Epithelial cell of prostate (primary cell): ENCODE measurements around the gene VPREB1.
A peak's percentile ranks its signal among the peaks of the same experiment; 100 is the strongest.
"Not testable (repeated sequence)": the region's sequence is repeated elsewhere in the genome, so short reads cannot be mapped to it uniquely, and the experiment has no call there.

Source experiments
- DNase-seq: peaks from one replicate; pipeline ENCODE4 v3.0.0-alpha.2; 2011; ENCODE audit warnings: low read depth, low spot score
- H3K27ac ChIP-seq: fragments of 450-650 bp; 2 replicates; pipeline ENCODE4 v1.5.1; 2017; ENCODE audit warnings: mild to moderate bottlenecking

Gene VPREB1

GRCh38 chr22:22210889-22211833 is 33.4 kb upstream of the VPREB1 start:
- H3K27ac ChIP-seq, result peak overlapping the region; percentile 38
- no peak for DNase-seq

GRCh38 chr22:22213231-22213630 is 31.4 kb upstream of the VPREB1 start:
- H3K27ac ChIP-seq, result no peak overlapping the region
- DNase-seq, result no peak

GRCh38 chr22:22214819-22215329 is 29.7 kb upstream of the VPREB1 start:
- H3K27ac ChIP-seq, result no peak overlapping the region
- no peak for DNase-seq

- DNase-seq, result no peak
- no peak overlapping the region for H3K27ac ChIP-seq
Observed at GRCh38 chr22:22215659-22216449, 28.7 kb upstream of the VPREB1 start.

- no peak for DNase-seq
- H3K27ac ChIP-seq, result no peak overlapping the region
Observed at GRCh38 chr22:22216450-22216959, 28.1 kb upstream of the VPREB1 start.

- DNase-seq, result no peak
- no peak overlapping the region for H3K27ac ChIP-seq
Observed at GRCh38 chr22:22218302-22218701, 26.3 kb upstream of the VPREB1 start.

- DNase-seq, result no peak
Observed at GRCh38 chr22:22219140-22219996, 25.2 kb upstream of the VPREB1 start.

GRCh38 chr22:22221043-22221442 is 23.5 kb upstream of the VPREB1 start:
- not testable (repeated sequence) for DNase-seq, H3K27ac ChIP-seq

More at GRCh38 chr22:22219140-22219996, 25.2 kb upstream of the VPREB1 start:
- H3K27ac ChIP-seq, result no peak overlapping the region

- no peak overlapping the region for H3K27ac ChIP-seq
- DNase-seq, result no peak
Observed at GRCh38 chr22:22226448-22227187, 18.0 kb upstream of the VPREB1 start.

- no peak for DNase-seq
- H3K27ac ChIP-seq, result no peak overlapping the region
Observed at GRCh38 chr22:22228421-22228820, 16.2 kb upstream of the VPREB1 start.

- DNase-seq, result no peak
- H3K27ac ChIP-seq, result no peak overlapping the region
Observed at GRCh38 chr22:22228921-22229320, 15.7 kb upstream of the VPREB1 start.

GRCh38 chr22:22229683-22230420 is 14.7 kb upstream of the VPREB1 start:
- DNase-seq, result no peak
- H3K27ac ChIP-seq, result no peak overlapping the region

GRCh38 chr22:22230438-22230837 is 14.1 kb upstream of the VPREB1 start:
- no peak for DNase-seq

GRCh38 chr22:22233081-22233480 is 11.5 kb upstream of the VPREB1 start:
- no peak overlapping the region for H3K27ac ChIP-seq
- DNase-seq, result no peak

More at GRCh38 chr22:22230438-22230837, 14.1 kb upstream of the VPREB1 start:
- no peak overlapping the region for H3K27ac ChIP-seq

- no peak overlapping the region for H3K27ac ChIP-seq
- no peak for DNase-seq
Observed at GRCh38 chr22:22235558-22235957, 9.0 kb upstream of the VPREB1 start.

GRCh38 chr22:22237521-22237920 is 7.1 kb upstream of the VPREB1 start:
- no peak for DNase-seq
- no peak overlapping the region for H3K27ac ChIP-seq

GRCh38 chr22:22239311-22239939 is 5.2 kb upstream of the VPREB1 start:
- no peak overlapping the region for H3K27ac ChIP-seq
- DNase-seq, result no peak

GRCh38 chr22:22241554-22241898 is 3.1 kb upstream of the VPREB1 start:
- DNase-seq, result no peak
- no peak overlapping the region for H3K27ac ChIP-seq
